GM21717 (cell line): ENCODE data around the gene GPC6.

Experiments used
- ATAC-seq: cut with Tn5 transposase; IDR thresholded peaks from one replicate; pipeline ENCODE4 v1.9.1; 2021; ENCODE audit warnings: mild to moderate bottlenecking, moderate library complexity; ENCODE audit not compliant: unreplicated experiment

The GPC6 gene

GRCh38 chr13:94139393-94139995, 912.9 kb downstream of the GPC6 start:
- ATAC-seq, result no peak

- no peak for ATAC-seq
Observed at GRCh38 chr13:94140027-94140426, 913.4 kb downstream of the GPC6 start.

GRCh38 chr13:94140511-94140910, 913.9 kb downstream of the GPC6 start:
- no peak for ATAC-seq

GRCh38 chr13:94143624-94144350, 917.2 kb downstream of the GPC6 start:
- ATAC-seq, result no peak

GRCh38 chr13:94145966-94146365, 919.4 kb downstream of the GPC6 start:
- no peak for ATAC-seq

GRCh38 chr13:94153586-94153985, 927.0 kb downstream of the GPC6 start:
- no peak for ATAC-seq

- ATAC-seq, result no peak
Observed at GRCh38 chr13:94154367-94154766, 927.8 kb downstream of the GPC6 start.

GRCh38 chr13:94157705-94158218, 931.2 kb downstream of the GPC6 start:
- ATAC-seq, result no peak

GRCh38 chr13:94160875-94161274, 934.3 kb downstream of the GPC6 start:
- ATAC-seq, result no peak

- ATAC-seq, result no peak
Observed at GRCh38 chr13:94162289-94162688, 935.7 kb downstream of the GPC6 start.

GRCh38 chr13:94163535-94163934, 936.9 kb downstream of the GPC6 start:
- no peak for ATAC-seq

GRCh38 chr13:94168783-94169453, 942.3 kb downstream of the GPC6 start:
- ATAC-seq, result no peak

- ATAC-seq, result no peak
Observed at GRCh38 chr13:94169454-94170144, 943.0 kb downstream of the GPC6 start.

- no peak for ATAC-seq
Observed at GRCh38 chr13:94170145-94170571, 943.6 kb downstream of the GPC6 start.

- no peak for ATAC-seq
Observed at GRCh38 chr13:94172416-94172815, 945.8 kb downstream of the GPC6 start.

GRCh38 chr13:94173312-94173854, 946.8 kb downstream of the GPC6 start:
- ATAC-seq, result no peak

GRCh38 chr13:94174009-94174408, 947.4 kb downstream of the GPC6 start:
- ATAC-seq, result no peak

GRCh38 chr13:94175076-94175475, 948.5 kb downstream of the GPC6 start:
- ATAC-seq, result no peak

GRCh38 chr13:94176561-94176960, 950.0 kb downstream of the GPC6 start:
- no peak for ATAC-seq

- ATAC-seq, result no peak
Observed at GRCh38 chr13:94177041-94177440, 950.4 kb downstream of the GPC6 start.

- ATAC-seq, result no peak
Observed at GRCh38 chr13:94178625-94179244, 952.1 kb downstream of the GPC6 start.
